Endothelial cell of umbilical vein (primary cell): ENCODE data around the gene TRIM41. TPM values are rescaled to one million over a fixed set of nuclear protein-coding genes. Genes with fewer than 3 reads are reported as not detected.

Experiments
- BruUV-seq: library from RNA; stranded (reverse); fragments of 400-500 nt; replicated peaks from 2 replicates; lab custom pipeline; 2021; lab: Mats Ljungman, UMichigan
- CTCF ChIA-PET: fragments of 300-600, 350-600 bp; sonication (Branson Sonifier 250); formaldehyde crosslinking; loops from one replicate; lab custom pipeline; 2021; ENCODE audit warnings: antibody characterized with exemption, inconsistent platforms; lab: Charles Lee
- POLR2A ChIA-PET: fragments of 300-600, 350-600 bp; sonication (Branson Sonifier 250); formaldehyde crosslinking; loops from one replicate; lab custom pipeline; 2021; ENCODE audit warnings: antibody characterized with exemption, inconsistent platforms; lab: Charles Lee
- DNase-seq: peaks from one replicate; pipeline ENCODE4 v3.0.0-alpha.2; 2011; ENCODE audit warnings: low read depth, low spot score
- FAIRE-seq: peaks from 2 replicates; lab custom pipeline; 2011; peaks lifted over from hg19 to GRCh38; lab: Jason Lieb, UNC
- H2AFZ ChIP-seq: 2 replicates; pipeline ENCODE4 v1.6.0; 2012; ENCODE audit warnings: low read depth, low read length, control low read depth, inconsistent platforms
- H3K27ac ChIP-seq: 2 replicates; pipeline ENCODE4 v1.5.1; 2011; ENCODE audit warnings: low read depth, mild to moderate bottlenecking, control low read depth, low read length, moderate library complexity; ENCODE audit not compliant: insufficient read depth
- H3K27me3 ChIP-seq, 2 experiments: 2 replicates each; pipeline versions ENCODE4 v1.6.0 to v1.6.1; 2011; ENCODE audit warnings: low read length in 2 of 2, mixed read lengths in 1 of 2; ENCODE audit not compliant: control insufficient read depth in 2 of 2, insufficient read depth in 2 of 2
- H3K36me3 ChIP-seq, 2 experiments: 2 replicates in 1 of 2; 3 replicates in 1 of 2; pipeline ENCODE4 v1.5.1; 2011; ENCODE audit warnings: low read length in 2 of 2, mild to moderate bottlenecking in 1 of 2, moderate library complexity in 1 of 2; ENCODE audit not compliant: control insufficient read depth in 2 of 2, insufficient read depth in 2 of 2; ENCODE audit errors: extremely low read depth in 1 of 2
- H3K4me1 ChIP-seq: 3 replicates; pipeline ENCODE4 v1.5.1; 2011; ENCODE audit warnings: mild to moderate bottlenecking, low read length; ENCODE audit not compliant: control insufficient read depth, insufficient read depth; ENCODE audit errors: extremely low read depth
- H3K4me2 ChIP-seq: 2 replicates; pipeline ENCODE4 v1.6.1; 2011; ENCODE audit warnings: low read length, control low read depth, mixed read lengths; ENCODE audit not compliant: insufficient read depth
- H3K4me3 ChIP-seq, 3 experiments: fragments of 200-600 bp in 1 of 3; sonication (generic), shearing (Covaris generic) in 1 of 3; replicated peaks in 1 of 3; 2 replicates each; pipeline ENCODE4 v1.5.1; 2011 to 2016; ENCODE audit warnings: control low read depth in 3 of 3, low read length in 3 of 3, mild to moderate bottlenecking in 2 of 3, inconsistent platforms in 1 of 3, low read depth in 1 of 3, moderate library complexity in 1 of 3; ENCODE audit not compliant: insufficient read depth in 1 of 3
- H3K79me2 ChIP-seq: 2 replicates; pipeline ENCODE4 v1.6.0; 2012; ENCODE audit warnings: low read length, inconsistent platforms; ENCODE audit not compliant: control insufficient read depth, insufficient read depth
- H3K9ac ChIP-seq: replicated peaks from 2 replicates; pipeline ENCODE3; 2011; ENCODE audit warnings: low read length, control low read depth; ENCODE audit not compliant: insufficient read depth; ENCODE audit errors: extremely low read depth
- H3K9me1 ChIP-seq: replicated peaks from 3 replicates; pipeline ENCODE4 v1.6.0; 2011; ENCODE audit warnings: mild to moderate bottlenecking, low read length; ENCODE audit not compliant: control insufficient read depth, insufficient read depth; ENCODE audit errors: extremely low read depth
- H3K9me3 ChIP-seq: replicated peaks from 2 replicates; pipeline ENCODE4 v1.5.1; 2012; ENCODE audit warnings: low read length, inconsistent platforms; ENCODE audit not compliant: control insufficient read depth, insufficient read depth
- H4K20me1 ChIP-seq: replicated peaks from 2 replicates; pipeline ENCODE3; 2011; ENCODE audit warnings: mild to moderate bottlenecking, low read length; ENCODE audit not compliant: control insufficient read depth, insufficient read depth; ENCODE audit errors: extremely low read depth
- EZH2 ChIP-seq: IDR thresholded peaks from 2 replicates; pipeline ENCODE4 v1.6.1; 2012; ENCODE audit warnings: borderline replicate concordance, low read depth, mild to moderate bottlenecking, moderate library complexity, low read length, inconsistent platforms; ENCODE audit not compliant: severe bottlenecking
- FOS ChIP-seq: IDR thresholded peaks from 2 replicates; pipeline ENCODE4 v1.6.1; 2011; ENCODE audit warnings: mild to moderate bottlenecking, low read length, moderate library complexity, borderline replicate concordance; ENCODE audit not compliant: insufficient read depth
- GATA2 ChIP-seq: IDR thresholded peaks from 2 replicates; pipeline ENCODE4 v1.7.0; 2011; ENCODE audit warnings: low read depth, mild to moderate bottlenecking, moderate library complexity, mixed read lengths, low read length; ENCODE audit not compliant: insufficient read length, insufficient read depth
- JUN ChIP-seq: IDR thresholded peaks from 2 replicates; pipeline ENCODE4 v1.6.1; 2011; ENCODE audit warnings: borderline replicate concordance, low read depth; ENCODE audit not compliant: insufficient read length, insufficient read depth
- MYC ChIP-seq: IDR thresholded peaks from one replicate; pipeline ENCODE4 v1.6.1; 2011; ENCODE audit warnings: mild to moderate bottlenecking, low read depth, low read length
- POLR2A ChIP-seq: IDR thresholded peaks from 2 replicates; pipeline ENCODE4 v1.6.1; 2012; ENCODE audit warnings: low read depth, mild to moderate bottlenecking, control low read depth, low read length
- POLR2AphosphoS5 ChIP-seq: IDR thresholded peaks from 2 replicates; pipeline ENCODE4 v1.6.1; 2012; ENCODE audit warnings: low read depth, mild to moderate bottlenecking, control low read depth, low read length, moderate library complexity; ENCODE audit not compliant: insufficient read depth
- dilution Hi-C: fragments of 300-500 bp; cut with MboI; formaldehyde crosslinking; loops from one replicate; pipeline ENCODE4 v1.15.0; 2019; ENCODE audit warnings: low sequenced_read_pairs; ENCODE audit not compliant: extremely low pct_ligation_motif_present
- intact Hi-C: fragments of 100-400 bp; cut with micrococcal nuclease; formaldehyde crosslinking; loops from one replicate; pipeline ENCODE4 v1.10.0; 2022
- polyA plus RNA-seq, 4 experiments: library from polyadenylated mRNA; depleted of rRNA in 3 of 4; stranded (reverse) in 3 of 4; unstranded in 1 of 4; fragments of >200 nt; gene quantifications; 2 replicates each; pipeline versions ENCODE4 v1.2.1 to v1.2.3, GENCODE V29; 2011 to 2012; ENCODE audit warnings: missing spikeins in 1 of 4
- total RNA-seq: library from RNA; stranded (reverse); gene quantifications from 2 replicates; pipeline ENCODE4 v1.2.3, GENCODE V29; 2021
- TF ChIP-seq, protein P1 (sequence below), 2 donors: IDR thresholded peaks; 1 replicate in 1 of 2; 2 replicates in 1 of 2; pipeline ENCODE4 v1.5.1; 2011; ENCODE audit warnings: low read length in 2 of 2, mild to moderate bottlenecking in 2 of 2, moderate library complexity in 2 of 2, control low read depth in 1 of 2, inconsistent platforms in 1 of 2, low read depth in 1 of 2; ENCODE audit not compliant: insufficient read depth in 1 of 2; ENCODE audit errors: extremely low read depth in 1 of 2
- TF ChIP-seq, protein P2 (sequence below): IDR thresholded peaks from 2 replicates; pipeline ENCODE4 v1.6.1; 2011; ENCODE audit not compliant: insufficient read depth, insufficient read length

TRIM41 gene
- total and polyA plus RNA-seq, 2 donors (not counting 3 experiments of a cell fraction or from before 2014, with no cell fraction given) = 11.2 to 19.9 TPM

DNA sequence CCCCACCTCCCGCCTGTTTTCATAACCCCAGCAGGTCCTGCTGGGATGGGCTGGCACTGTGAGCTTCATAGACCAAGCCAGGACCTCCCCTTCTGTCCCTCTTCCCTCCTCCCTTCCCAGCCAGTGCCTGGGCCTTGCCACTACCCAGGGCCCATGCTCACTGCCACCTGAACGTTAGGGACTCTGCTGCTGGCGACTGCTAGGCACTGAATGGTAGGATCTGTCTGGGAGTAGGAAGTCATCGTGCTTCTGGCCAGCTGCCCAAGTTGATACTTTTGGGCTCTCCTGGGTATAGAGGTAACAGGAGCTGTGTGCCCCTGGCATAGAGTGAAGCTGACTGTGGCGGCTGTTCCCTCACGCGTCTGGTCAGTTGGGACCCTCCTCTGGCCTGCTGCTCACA, 8.4 kb downstream of the TRIM41 start:
- no peaks in the 10 kb centered on the region for H3K9me3 ChIP-seq
- H4K20me1 ChIP-seq = no peaks in the 10 kb centered on the region
- BruUV-seq = no TSS peak
- no peak overlapping the region for H3K9ac ChIP-seq
- TF ChIP-seq, protein P1, sequence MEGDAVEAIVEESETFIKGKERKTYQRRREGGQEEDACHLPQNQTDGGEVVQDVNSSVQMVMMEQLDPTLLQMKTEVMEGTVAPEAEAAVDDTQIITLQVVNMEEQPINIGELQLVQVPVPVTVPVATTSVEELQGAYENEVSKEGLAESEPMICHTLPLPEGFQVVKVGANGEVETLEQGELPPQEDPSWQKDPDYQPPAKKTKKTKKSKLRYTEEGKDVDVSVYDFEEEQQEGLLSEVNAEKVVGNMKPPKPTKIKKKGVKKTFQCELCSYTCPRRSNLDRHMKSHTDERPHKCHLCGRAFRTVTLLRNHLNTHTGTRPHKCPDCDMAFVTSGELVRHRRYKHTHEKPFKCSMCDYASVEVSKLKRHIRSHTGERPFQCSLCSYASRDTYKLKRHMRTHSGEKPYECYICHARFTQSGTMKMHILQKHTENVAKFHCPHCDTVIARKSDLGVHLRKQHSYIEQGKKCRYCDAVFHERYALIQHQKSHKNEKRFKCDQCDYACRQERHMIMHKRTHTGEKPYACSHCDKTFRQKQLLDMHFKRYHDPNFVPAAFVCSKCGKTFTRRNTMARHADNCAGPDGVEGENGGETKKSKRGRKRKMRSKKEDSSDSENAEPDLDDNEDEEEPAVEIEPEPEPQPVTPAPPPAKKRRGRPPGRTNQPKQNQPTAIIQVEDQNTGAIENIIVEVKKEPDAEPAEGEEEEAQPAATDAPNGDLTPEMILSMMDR (IDR thresholded peaks at IDR 0.05; ENCODE audit: extremely low read depth in 1 of 2, insufficient read depth in 1 of 2, low read depth in 1 of 2, low read length in 2 of 2) = no peak
- no peak for TF ChIP-seq MYC
- TF ChIP-seq JUN = no peak
- TF ChIP-seq, protein P2, sequence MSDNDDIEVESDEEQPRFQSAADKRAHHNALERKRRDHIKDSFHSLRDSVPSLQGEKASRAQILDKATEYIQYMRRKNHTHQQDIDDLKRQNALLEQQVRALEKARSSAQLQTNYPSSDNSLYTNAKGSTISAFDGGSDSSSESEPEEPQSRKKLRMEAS = no peak
- TF ChIP-seq FOS = no peak
- no peak for TF ChIP-seq GATA2
- no peak for TF ChIP-seq POLR2A
- no peak for TF ChIP-seq POLR2AphosphoS5
- no peak for TF ChIP-seq EZH2
- H3K9me1 ChIP-seq = no peaks in the 10 kb centered on the region
- no peak overlapping the region for H3K4me3 ChIP-seq
- no peaks in the 10 kb centered on the region for H3K27me3 ChIP-seq
- peaks cover 2% of the 10 kb centered on the region for H3K4me1 ChIP-seq
- H3K4me2 ChIP-seq = no peak overlapping the region
- H2AFZ ChIP-seq = no peak overlapping the region
- dilution Hi-C loops (no loop called here), intact Hi-C loops (no loop called here)
- ChIA-PET CTCF (no interaction called here), POLR2A (interaction anchor here (0.6 kb wide), 1 partner anchor 16 kb away, joined by 8 read pairs; no protein-coding TSS in a partner anchor)
- no peaks in the 10 kb centered on the region for H3K79me2 ChIP-seq
- no peak overlapping the region for H3K27ac ChIP-seq
- peaks cover 9 to 27% of the 10 kb centered on the region in 2 experiments for H3K36me3 ChIP-seq
- DNase-seq (no peak), FAIRE-seq (no peak)
